Mammary epithelial cell (primary cell): ENCODE results near the gene LRRC25.

Experiments
- CTCF ChIP-seq, 2 donors: IDR thresholded peaks in 1 of 2; conservative IDR thresholded peaks in 1 of 2; 2 replicates each; pipeline ENCODE4 v1.5.1; 2011 to 2012; ENCODE audit warnings: inconsistent platforms in 2 of 2, low read length in 2 of 2, mild to moderate bottlenecking in 2 of 2, control low read depth in 1 of 2, low read depth in 1 of 2; ENCODE audit not compliant: insufficient read depth in 1 of 2; ENCODE audit errors: extremely low read depth in 1 of 2
- EZH2 ChIP-seq: IDR thresholded peaks from 2 replicates; pipeline ENCODE4 v1.6.1; 2012; ENCODE audit warnings: low read length, inconsistent platforms, borderline replicate concordance

DNA sequence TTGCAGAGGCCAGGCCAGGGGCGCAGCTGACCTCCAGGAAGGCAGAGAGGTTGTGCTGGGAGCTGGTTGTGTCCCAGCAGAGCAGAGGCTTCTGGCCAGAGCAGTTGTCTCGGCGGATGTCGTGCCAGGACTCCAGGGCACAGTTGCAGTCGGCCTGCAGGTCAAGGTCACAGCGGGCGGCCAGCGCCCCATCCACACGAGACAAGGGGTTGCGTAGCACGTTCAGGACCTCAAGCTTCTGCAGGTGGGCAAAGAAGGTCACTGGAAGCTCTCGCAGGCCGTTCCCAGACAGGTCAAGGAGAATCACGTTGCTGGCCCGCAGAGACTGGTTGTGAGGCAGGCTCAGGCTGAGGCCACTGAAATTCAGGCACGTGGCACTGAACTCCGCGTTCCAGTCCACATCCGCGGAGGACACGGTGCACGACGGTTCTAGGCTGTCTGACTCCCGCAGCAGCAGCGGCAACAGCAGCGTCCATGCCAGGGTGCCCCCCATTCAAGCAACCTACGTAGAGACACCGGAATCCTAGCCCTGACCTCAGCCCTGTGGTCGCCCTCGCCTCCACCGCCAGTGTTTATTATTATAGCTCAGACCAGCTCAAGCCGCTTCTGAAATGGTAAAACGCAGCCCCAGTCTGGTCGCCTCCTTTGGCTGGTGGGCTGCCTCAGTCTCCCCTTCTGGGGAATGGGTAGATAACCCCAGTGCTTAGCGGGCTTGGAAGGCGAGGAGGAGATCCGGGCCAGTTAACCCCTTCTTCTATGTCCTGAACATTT is 766 bp downstream of the LRRC25 start:
- TF ChIP-seq CTCF (conservative IDR thresholded peaks at IDR 0.05 in 1 of 2, IDR thresholded peaks at IDR 0.05 in 1 of 2; ENCODE audit: extremely low read depth in 1 of 2, insufficient read depth in 1 of 2, low read depth in 1 of 2, low read length in 2 of 2), result no peak
- no peak for TF ChIP-seq EZH2
